ENCODE data around the gene LPP.

LPP gene

DNA sequence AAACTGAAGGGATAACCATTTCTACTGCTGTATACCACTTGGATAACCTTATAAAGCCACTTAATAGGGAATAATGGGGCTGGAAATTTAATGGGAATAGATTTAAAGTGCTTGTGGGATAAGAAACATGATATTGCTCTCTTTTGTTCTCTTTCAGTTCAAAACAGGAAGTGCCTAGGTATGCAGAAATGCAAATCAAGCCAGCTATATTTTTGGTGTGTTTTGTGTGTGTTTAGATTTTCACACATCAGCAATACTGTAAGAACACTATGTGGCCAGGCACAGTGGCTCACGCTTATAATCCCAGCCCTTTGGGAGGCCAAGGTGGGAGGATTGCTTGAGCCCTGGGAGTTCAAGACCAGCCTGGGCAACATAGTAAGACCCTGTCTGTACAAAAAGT lies 575.5 kb downstream of the LPP start:
- no peak for DNase-seq

- peak; percentile 100 for DNase-seq
Measured at GRCh38 chr3:188734395-188734794, 580.4 kb downstream of the LPP start.

DNA sequence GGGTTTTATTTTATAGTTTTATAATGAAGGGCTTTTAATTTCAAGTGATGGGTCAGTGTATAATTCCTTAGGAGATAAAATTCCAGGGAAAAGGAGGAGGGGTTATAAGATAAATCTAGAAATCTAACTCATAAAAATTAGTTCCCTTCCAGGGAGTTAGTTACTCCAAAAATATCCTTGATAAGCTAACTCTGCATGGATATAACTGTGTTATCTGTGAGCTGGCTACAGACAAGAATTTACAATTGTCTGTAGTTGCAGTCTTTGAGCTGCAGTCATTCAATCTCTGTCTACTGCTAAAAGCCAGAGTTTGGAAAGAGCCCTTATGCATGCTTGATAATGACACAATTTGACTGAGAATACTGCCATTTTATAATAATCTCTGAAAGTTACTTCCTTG lies 585.6 kb downstream of the LPP start:
- DNase-seq: no peak

GRCh38 chr3:188740010-188740409 lies 586.1 kb downstream of the LPP start:
- no peak for DNase-seq

DNA sequence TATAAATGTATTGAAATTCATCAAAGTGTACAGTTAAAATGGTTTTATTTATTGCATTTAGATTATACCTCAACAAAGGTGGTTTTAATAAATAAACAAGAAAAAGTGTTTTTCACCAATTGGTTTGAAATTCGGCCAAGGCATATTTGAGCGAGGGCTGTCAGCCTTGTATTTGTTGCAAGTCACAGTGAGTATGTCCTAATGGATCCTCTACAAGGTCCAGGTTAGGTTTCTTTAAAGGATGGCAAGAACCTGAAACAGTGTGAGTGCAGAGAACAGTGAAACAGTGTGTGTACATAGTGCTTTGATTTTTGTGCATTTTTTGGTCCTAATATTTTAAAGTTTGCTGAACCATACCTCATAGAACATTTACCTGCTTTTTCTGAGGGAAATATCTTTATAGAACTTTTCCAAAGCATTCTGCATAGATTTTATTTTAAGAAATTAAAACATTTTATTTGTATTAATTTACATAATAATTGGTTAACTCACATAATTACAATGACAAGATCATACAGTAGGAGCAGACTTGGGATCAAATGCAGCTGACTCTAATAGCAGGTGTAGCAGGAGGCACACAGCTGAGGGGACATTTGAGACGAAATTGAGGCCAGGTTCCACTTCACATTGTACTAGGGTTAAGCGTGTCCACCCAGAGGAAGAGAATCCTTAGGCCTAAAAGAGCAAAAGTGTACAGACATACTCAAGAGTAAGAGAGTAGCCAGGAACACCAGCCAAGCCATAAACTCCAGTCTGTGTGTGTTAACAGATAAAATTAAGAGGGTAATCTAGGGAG lies 589.0 kb downstream of the LPP start:
- DNase-seq: no peak

DNA sequence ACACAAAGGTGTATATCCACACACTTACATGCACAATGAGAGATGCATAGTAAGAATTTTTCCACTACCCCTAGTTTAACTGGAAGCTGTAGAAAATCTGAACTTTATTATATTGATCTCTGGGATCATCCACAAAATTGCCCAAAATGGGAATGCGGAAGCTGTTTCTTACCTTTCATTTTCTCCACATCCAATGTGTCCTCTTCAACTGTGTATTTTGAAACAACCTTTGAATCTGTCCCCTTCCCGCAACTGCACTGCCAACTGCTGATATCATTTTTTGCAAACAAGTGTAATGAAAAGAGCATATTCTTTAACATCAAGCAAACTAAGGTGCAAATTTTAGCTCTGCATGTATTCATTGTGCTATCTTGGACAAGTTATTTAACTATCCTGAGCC lies 590.2 kb downstream of the LPP start:
- DNase-seq: no peak

DNA sequence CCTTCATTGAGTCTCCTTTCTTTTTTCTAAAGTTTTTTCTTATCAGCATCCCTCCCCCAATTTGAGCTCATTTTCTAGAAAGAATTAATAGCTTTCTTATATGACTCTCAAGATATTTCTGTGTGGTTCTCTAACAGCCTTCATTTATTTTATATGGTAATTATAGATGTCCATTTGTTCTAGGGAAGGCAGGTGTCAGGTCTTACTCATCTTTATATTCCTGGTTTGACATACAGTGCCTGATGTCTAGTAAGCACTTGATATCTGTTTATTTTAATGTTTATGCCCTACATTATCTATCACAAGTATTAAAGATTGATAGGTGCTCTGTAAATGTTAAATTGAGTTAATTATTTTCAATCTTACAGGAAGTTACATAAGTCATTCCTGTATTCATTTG lies 591.1 kb downstream of the LPP start:
- no peak for DNase-seq

- DNase-seq: no peak
Measured at GRCh38 chr3:188746291-188746783, 592.4 kb downstream of the LPP start.

- no peak for DNase-seq
Measured at GRCh38 chr3:188747489-188747888, 593.5 kb downstream of the LPP start.

GRCh38 chr3:188749010-188749617 lies 595.2 kb downstream of the LPP start:
- DNase-seq: no peak

GRCh38 chr3:188749830-188750229 lies 595.9 kb downstream of the LPP start:
- no peak for DNase-seq

- DNase-seq: no peak
Measured at GRCh38 chr3:188750617-188751016, 596.7 kb downstream of the LPP start.

GRCh38 chr3:188752850-188753249 lies 598.9 kb downstream of the LPP start:
- no peak for DNase-seq

DNA sequence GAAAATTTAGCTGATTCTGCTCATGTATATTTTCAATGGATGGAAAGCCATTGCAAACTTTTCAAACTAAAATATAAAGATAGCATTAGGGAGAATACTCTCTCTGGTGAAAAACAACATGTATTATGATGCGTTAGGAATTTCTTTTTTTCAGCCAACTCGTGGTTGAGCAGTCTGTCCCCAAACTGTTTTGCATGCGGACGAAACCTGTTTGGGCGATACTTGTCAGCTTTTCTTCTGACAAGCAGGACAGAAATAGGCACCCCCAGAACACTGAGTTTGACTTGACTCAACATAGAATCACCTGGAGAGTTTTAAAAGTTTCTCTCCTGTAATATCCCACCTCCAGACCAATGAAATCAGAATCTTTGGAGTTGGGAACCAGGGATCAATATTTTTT lies 600.3 kb downstream of the LPP start:
- no peak for DNase-seq

GRCh38 chr3:188756241-188756640 lies 602.3 kb downstream of the LPP start:
- DNase-seq: no peak

- DNase-seq: no peak
Measured at GRCh38 chr3:188759336-188760005, 605.5 kb downstream of the LPP start.

DNA sequence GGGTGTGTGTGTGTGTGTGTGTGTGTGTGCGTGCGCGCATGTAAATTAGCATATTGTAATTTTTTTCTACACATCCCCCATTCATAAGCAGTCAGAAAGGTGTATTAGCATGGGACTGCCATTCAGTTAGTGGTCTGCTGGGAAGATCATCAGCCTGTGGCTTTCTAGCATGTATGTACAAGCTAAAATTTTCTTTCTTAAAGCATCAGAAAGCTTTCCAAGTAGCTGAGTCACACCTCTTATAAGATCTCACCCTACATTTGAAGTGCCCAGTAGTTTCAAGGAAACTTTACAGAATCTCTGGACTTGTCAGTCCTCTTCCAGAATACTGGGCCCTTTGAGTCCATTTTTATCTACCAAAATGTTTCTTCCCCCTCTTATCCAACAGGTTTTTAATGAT lies 606.5 kb downstream of the LPP start:
- DNase-seq: no peak

- DNase-seq: no peak
Measured at GRCh38 chr3:188761439-188761838, 607.5 kb downstream of the LPP start.

- no peak for DNase-seq
Measured at GRCh38 chr3:188761964-188762363, 608.0 kb downstream of the LPP start.

DNA sequence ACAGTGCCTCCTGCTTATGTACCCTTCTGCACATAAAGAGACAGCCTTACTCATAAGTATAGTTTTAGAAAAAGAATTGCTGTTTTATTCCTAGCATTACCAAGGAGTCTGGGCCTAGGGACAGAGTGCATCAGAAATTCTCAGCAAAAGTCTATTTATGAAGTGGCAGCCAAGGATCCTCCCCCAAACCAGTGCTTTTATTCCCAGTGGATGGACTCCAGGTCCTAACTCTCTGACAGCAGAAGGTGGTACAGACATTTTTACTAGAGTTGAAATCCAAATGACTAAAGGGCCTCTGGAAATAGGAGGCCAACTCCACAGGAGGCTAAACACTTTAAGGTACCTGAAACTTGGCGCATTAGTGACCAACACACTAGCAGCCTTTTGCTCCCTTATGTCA lies 610.7 kb downstream of the LPP start:
- DNase-seq: no peak

- DNase-seq: no peak
Measured at GRCh38 chr3:188769831-188770230, 615.9 kb downstream of the LPP start.

GRCh38 chr3:188772886-188773285 lies 618.9 kb downstream of the LPP start:
- DNase-seq: peak; percentile 9

GRCh38 chr3:188775412-188775811 lies 621.5 kb downstream of the LPP start:
- no peak for DNase-seq

DNA sequence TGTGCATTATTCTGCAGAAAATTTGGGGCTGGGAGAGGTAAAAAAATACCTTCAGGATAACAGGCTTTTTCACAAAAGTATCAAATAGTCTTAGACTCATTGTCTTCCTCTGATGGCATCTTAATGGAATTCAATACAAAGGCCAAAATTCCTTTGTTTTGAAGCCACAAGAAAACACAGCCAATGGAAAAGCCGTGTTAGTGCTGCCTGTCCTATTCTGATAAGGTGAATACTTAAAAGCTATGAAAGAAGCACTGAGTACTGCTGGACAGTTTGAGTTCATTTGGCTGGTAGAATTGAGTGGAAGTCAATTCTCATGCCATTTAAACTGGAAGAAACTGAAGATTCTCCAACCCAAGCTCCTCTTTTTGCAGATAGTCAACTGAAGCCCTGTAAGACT lies 622.5 kb downstream of the LPP start:
- DNase-seq: no peak
